Upper lobe of right lung (tissue), 1 donor: Measurements from ENCODE around the gene TANGO2. TPM values are rescaled to one million over a fixed set of nuclear protein-coding genes. Genes with fewer than 3 reads are reported as not detected.

Experiments
- ATAC-seq: fragments of 200-7000 bp; cut with Tn5 transposase; one replicate; pipeline ENCODE4 v1.9.1; 2020; ENCODE audit warnings: mild to moderate bottlenecking, moderate library complexity
- DNase-seq: peaks from one replicate; pipeline ENCODE4 v3.0.0-alpha.2; 2020
- H3K27ac ChIP-seq: fragments of 200-600 bp; one replicate; pipeline ENCODE4 v1.8.0; 2022
- H3K27me3 ChIP-seq: fragments of 200-600 bp; one replicate; pipeline ENCODE4 v1.8.0; 2022; ENCODE audit warnings: mild to moderate bottlenecking
- H3K36me3 ChIP-seq: fragments of 200-600 bp; one replicate; pipeline ENCODE4 v1.8.0; 2022
- H3K4me1 ChIP-seq: fragments of 200-600 bp; one replicate; pipeline ENCODE4 v1.8.0; 2022
- H3K4me3 ChIP-seq: fragments of 200-600 bp; one replicate; pipeline ENCODE4 v1.8.0; 2022; ENCODE audit warnings: mild to moderate bottlenecking
- H3K9me3 ChIP-seq: fragments of 200-600 bp; one replicate; pipeline ENCODE4 v1.8.0; 2022
- CTCF ChIP-seq: fragments of 200-600 bp; IDR thresholded peaks from one replicate; pipeline ENCODE4 v1.8.0; 2022; ENCODE audit warnings: antibody characterized with exemption
- intact Hi-C: fragments of 100-400 bp; cut with DNase I; formaldehyde crosslinking; loops from one replicate; pipeline ENCODE4 v1.11.0; 2022
- total RNA-seq: library from RNA; stranded (reverse); fragmentation: NEBNext Ultra II Directional; extraction: Animal tissue kit (Norgen Biotek cat#: 25700); gene quantifications from one replicate; pipeline ENCODE4 v1.2.1, GENCODE V29; 2021
- donor health status: DM: no; HTN: yes; CAD: no; lungs with severe emphysema.

TANGO2 gene
- total RNA-seq, 1 donor from 2014 or later, result 37.8 TPM

GRCh38 chr22:19989725-19990067, 31.2 kb upstream of the TANGO2 start:
- intact Hi-C loops, result no loop called here
- Histone ChIP-seq H3K4me1 (peaks cover 10% of the 10 kb centered on the region), H3K27me3 (no peaks in the 10 kb centered on the region), H3K27ac (peak overlapping the region; percentile 58), H3K4me3 (no peak overlapping the region), H3K36me3 (no peaks in the 10 kb centered on the region), H3K9me3 (no peaks in the 10 kb centered on the region)
- no peak for TF ChIP-seq CTCF
- no peak for ATAC-seq
- DNase-seq, result no peak

DNA sequence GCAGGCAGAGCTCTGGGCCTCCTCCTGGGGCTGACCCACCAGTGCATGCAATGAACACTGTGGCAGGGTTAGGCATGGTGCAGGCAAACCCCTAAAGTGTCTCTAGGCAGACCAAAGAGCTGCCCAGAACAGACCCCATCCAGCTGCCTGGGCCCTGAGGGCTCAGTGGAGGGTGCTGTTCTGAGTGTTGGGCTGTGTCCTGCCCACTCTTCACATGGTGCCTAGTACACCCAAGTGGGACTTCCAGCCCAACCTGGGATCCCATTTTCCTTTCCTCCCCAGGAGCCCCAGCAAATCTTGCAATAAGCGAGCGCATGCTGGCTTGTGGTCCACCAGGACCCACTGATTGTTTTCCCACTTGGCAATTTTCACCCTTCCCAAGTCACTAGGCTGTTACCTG, 30.7 kb upstream of the TANGO2 start:
- Histone ChIP-seq H3K4me1 (peaks cover 10% of the 10 kb centered on the region), H3K27me3 (no peaks in the 10 kb centered on the region), H3K4me3 (no peak overlapping the region), H3K36me3 (no peaks in the 10 kb centered on the region), H3K9me3 (no peaks in the 10 kb centered on the region), H3K27ac (peak overlapping the region; percentile 58)
- ATAC-seq, result no peak
- intact Hi-C loops, result no loop called here
- no peak for DNase-seq
- TF ChIP-seq CTCF, result no peak

DNA sequence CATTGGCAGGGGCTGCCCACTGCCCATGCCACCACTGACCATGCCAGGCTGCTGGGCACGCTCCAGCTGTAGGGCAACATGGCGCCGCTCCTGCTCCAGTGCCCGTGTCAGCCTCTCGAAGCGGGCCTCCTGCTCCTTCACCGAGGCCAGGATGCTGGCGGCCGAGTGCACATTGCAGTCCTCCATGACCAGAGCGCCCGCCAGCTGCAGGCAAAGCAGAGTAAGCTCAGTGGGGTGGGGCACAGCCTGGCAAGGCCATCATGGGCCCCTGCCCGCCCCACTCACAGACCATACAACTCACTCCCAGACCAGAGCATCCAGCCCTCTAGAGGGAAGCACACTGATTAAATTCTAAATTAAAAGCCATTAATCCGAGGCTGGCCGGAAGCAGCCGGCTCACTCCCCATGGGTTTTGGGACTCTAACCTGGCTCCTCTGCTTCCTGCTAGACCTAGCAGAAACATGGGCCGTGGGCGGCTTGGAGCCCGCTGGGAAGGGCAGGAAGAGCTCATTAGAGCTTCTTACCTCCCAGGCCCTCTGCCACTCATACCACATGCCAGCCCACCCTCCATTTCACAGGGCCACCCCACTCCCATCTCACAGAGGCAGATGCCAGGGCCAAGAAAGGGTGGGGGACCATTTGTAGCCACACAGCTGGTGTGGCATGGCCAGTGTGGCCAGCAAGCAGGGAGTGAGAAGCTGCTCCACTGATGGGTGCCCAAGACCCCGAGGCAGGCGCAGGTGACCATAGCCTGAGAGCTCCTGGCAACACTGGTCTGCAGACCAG, 30.1 kb upstream of the TANGO2 start:
- peaks cover 11% of the 10 kb centered on the region for H3K4me1 ChIP-seq
- peak overlapping the region; percentile 63 for H3K27ac ChIP-seq
- no peaks in the 10 kb centered on the region for H3K27me3 ChIP-seq
- DNase-seq (no peak), ATAC-seq (no peak)
- no peak overlapping the region for H3K4me3 ChIP-seq
- no peaks in the 10 kb centered on the region for H3K9me3 ChIP-seq
- TF ChIP-seq CTCF, result no peak
- H3K36me3 ChIP-seq, result no peaks in the 10 kb centered on the region
- intact Hi-C loops, result no loop called here

- ATAC-seq, result no peak
- Histone ChIP-seq H3K27me3 (no peaks in the 10 kb centered on the region), H3K4me1 (peaks cover 13% of the 10 kb centered on the region), H3K4me3 (no peak overlapping the region), H3K9me3 (no peaks in the 10 kb centered on the region), H3K27ac (peak overlapping the region; percentile 63), H3K36me3 (no peaks in the 10 kb centered on the region)
- no peak for TF ChIP-seq CTCF
- intact Hi-C loops, result no loop called here
- no peak for DNase-seq
Observed at GRCh38 chr22:19991395-19991644, 29.6 kb upstream of the TANGO2 start.

DNA sequence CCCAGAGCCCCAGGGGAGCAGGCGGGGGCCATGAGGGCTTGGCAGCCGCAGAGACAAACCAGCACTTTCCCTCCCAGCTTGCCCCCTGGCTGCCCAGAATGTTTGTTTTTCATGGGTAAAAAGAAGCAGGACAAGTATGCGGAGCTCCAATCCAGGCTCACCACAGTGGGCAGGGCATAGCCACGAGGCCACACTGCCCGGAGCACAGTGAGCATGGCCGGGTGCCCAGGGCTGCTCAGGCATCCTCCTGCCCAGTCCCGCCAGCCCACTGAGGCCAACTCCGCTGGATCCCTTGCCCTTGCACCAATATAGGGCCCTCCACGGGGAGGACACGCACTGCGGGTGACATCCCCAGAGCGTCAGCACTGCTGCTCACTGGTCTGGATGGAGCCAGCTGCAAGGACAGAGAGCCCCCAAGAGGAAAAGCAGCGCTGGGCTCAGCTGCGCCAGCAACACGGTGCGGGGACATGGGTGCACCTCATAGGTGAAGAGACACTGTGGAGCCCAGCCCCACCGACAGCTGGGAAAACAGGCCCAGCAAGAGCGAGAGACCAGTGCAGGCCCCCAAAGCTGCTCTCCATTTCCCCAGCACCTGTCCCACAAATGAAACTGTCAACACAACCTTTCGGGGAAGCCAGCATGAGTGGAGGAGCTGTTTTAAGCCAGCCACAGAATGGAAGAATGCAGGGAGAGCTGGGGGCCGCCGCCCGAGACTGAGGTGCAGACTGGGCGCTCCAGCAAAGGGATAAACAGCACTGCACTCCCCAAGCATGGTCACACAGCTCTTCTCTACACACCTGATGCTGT, 29.1 kb upstream of the TANGO2 start:
- ATAC-seq, result no peak

More for the DNA sequence above, 29.1 kb upstream of the TANGO2 start:
- Histone ChIP-seq H3K27me3 (no peaks in the 10 kb centered on the region), H3K4me1 (peaks cover 15% of the 10 kb centered on the region), H3K27ac (peak overlapping the region; percentile 63), H3K4me3 (no peak overlapping the region), H3K9me3 (no peaks in the 10 kb centered on the region), H3K36me3 (no peaks in the 10 kb centered on the region)
- intact Hi-C loops, result no loop called here
- no peak for DNase-seq
- no peak for TF ChIP-seq CTCF
